ENCODE results near the gene BCL11A.

GRCh38 chr2:60558536-60558935 is 5.1 kb upstream of the BCL11A start:
- TF ChIP-seq CEBPB (IDR thresholded peaks at IDR 0.05) (no peak), EGR1 (IDR thresholded peaks at IDR 0.05) (no peak), RAD21 (IDR thresholded peaks at IDR 0.05; ENCODE audit: low read depth) (no peak), NFIC (IDR thresholded peaks at IDR 0.05) (no peak), CREB1 (IDR thresholded peaks at IDR 0.05; ENCODE audit: low read depth) (no peak), MAX (IDR thresholded peaks at IDR 0.05) (no peak), EP300 (IDR thresholded peaks at IDR 0.05; ENCODE audit: borderline replicate concordance) (no peak), TCF12 (IDR thresholded peaks at IDR 0.05; ENCODE audit: low read depth) (no peak), TEAD4 (IDR thresholded peaks at IDR 0.05) (no peak), YY1 (IDR thresholded peaks at IDR 0.05; ENCODE audit: low read depth) (no peak)
- TF ChIP-seq, protein P1, sequence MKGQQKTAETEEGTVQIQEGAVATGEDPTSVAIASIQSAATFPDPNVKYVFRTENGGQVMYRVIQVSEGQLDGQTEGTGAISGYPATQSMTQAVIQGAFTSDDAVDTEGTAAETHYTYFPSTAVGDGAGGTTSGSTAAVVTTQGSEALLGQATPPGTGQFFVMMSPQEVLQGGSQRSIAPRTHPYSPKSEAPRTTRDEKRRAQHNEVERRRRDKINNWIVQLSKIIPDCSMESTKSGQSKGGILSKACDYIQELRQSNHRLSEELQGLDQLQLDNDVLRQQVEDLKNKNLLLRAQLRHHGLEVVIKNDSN (IDR thresholded peaks at IDR 0.05) = no peak
- TF ChIP-seq, protein P2, sequence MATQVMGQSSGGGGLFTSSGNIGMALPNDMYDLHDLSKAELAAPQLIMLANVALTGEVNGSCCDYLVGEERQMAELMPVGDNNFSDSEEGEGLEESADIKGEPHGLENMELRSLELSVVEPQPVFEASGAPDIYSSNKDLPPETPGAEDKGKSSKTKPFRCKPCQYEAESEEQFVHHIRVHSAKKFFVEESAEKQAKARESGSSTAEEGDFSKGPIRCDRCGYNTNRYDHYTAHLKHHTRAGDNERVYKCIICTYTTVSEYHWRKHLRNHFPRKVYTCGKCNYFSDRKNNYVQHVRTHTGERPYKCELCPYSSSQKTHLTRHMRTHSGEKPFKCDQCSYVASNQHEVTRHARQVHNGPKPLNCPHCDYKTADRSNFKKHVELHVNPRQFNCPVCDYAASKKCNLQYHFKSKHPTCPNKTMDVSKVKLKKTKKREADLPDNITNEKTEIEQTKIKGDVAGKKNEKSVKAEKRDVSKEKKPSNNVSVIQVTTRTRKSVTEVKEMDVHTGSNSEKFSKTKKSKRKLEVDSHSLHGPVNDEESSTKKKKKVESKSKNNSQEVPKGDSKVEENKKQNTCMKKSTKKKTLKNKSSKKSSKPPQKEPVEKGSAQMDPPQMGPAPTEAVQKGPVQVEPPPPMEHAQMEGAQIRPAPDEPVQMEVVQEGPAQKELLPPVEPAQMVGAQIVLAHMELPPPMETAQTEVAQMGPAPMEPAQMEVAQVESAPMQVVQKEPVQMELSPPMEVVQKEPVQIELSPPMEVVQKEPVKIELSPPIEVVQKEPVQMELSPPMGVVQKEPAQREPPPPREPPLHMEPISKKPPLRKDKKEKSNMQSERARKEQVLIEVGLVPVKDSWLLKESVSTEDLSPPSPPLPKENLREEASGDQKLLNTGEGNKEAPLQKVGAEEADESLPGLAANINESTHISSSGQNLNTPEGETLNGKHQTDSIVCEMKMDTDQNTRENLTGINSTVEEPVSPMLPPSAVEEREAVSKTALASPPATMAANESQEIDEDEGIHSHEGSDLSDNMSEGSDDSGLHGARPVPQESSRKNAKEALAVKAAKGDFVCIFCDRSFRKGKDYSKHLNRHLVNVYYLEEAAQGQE (IDR thresholded peaks at IDR 0.05; ENCODE audit: low read depth) = no peak

Measured in Ishikawa (cell line).